K562 treated with DMSO at 1 percent for 12 hours (cell line): Measurements from ENCODE around the gene EXOSC1. TPM values are rescaled to one million over a fixed set of nuclear protein-coding genes. Genes with fewer than 3 reads are reported as not detected.

Experiments
- total RNA-seq: library from RNA; unstranded; fragments of 300-600 nt; gene quantifications from 2 replicates; pipeline ENCODE4 v1.2.3, GENCODE V29; 2022; ENCODE audit not compliant: insufficient read depth

The EXOSC1 gene, protein sequence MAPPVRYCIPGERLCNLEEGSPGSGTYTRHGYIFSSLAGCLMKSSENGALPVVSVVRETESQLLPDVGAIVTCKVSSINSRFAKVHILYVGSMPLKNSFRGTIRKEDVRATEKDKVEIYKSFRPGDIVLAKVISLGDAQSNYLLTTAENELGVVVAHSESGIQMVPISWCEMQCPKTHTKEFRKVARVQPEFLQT
- total RNA-seq, result 65.4 and 74.3 TPM in 2 replicates

DNA sequence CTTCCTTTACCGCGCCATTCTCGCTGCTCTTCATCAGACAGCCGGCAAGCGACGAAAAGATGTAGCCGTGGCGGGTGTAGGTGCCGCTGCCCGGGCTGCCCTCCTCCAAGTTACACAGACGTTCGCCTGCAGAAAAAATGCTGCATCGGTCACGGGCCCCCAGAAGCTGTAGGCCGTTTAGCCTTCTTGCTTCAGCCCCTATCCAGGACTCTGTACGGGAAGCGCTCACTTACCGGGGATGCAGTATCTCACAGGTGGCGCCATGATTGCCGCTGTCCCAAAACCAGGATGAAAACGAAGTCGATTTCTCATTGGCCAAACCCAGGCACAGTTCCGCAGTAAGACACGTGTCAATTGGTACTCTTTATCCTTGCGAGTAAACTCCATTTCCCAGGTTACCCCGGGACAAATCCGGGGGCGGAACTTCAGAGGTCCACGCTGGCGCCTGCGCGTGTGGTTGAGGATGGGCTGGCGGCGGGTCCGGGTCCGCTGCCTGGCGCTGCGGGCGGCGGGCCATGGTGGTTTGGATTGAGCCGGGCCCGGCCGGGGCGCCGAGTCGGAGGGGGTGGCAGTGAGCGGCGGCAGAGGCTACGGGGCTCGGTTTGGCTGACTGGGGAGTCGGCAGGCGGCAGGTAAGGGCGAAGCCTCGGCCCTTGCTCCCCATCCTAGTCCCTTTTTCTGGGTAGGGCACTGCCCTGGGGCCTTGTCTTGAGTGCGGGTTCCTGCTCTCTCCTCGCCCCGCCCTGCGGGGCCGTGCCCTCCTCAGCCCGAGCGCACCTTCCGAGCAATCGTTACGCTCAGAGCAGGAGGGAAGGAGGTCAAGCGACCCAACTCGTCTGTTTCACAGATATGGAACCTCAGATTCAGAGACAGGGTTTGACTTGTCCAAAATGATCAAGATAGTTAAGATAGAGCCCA lies at the start of gene EXOSC1, which contains the start of gene ZDHHC16:
Gene EXOSC1 (minus strand): TSS at position 285 of the 918 bp plus-strand sequence. CDS start 21 bp downstream, at position 264.
Gene ZDHHC16 (plus strand): TSS at position 454 of the 918 bp plus-strand sequence. CDS start 5,501 bp downstream, outside the sequence.

DNA sequence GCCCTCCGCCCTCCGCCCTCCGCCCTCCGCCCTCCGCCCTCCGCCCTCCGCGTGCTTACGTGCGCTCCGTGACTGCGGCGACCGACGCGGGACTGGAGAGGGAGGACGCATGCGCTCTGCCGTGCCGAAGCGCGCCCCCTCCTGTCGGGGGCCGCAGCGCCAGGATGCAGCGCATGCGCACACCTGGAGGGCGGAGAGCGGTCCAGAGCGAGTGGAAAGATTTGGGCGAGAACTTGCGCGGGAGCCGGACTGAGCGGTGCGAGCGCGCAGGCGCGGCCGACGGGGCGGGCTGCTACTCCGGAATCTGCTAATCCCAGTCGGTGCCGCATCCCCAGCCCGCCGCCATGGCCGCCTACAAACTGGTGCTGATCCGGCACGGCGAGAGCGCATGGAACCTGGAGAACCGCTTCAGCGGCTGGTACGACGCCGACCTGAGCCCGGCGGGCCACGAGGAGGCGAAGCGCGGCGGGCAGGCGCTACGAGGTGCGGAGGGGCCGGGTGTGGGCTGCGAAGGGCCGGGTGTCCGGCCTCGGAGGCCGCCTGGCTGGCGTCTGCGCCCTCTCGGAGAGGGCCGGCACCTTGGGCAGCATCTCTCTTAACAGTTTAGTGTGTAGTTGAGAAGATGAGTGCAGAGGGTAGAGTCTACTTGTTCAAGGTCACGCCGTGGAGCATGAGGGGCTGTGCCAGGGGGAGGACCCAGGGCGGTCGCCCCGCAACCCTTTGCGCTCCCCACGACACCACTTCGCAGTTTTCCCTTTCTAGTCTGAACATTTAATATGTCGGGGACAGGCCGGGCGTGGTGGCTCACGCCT lies 19.6 kb downstream of the EXOSC1 start, which contains the start of gene PGAM1:
Gene PGAM1 (plus strand): TSS at position 228 of the 812 bp plus-strand sequence. CDS start 117 bp downstream, at position 345.

DNA sequence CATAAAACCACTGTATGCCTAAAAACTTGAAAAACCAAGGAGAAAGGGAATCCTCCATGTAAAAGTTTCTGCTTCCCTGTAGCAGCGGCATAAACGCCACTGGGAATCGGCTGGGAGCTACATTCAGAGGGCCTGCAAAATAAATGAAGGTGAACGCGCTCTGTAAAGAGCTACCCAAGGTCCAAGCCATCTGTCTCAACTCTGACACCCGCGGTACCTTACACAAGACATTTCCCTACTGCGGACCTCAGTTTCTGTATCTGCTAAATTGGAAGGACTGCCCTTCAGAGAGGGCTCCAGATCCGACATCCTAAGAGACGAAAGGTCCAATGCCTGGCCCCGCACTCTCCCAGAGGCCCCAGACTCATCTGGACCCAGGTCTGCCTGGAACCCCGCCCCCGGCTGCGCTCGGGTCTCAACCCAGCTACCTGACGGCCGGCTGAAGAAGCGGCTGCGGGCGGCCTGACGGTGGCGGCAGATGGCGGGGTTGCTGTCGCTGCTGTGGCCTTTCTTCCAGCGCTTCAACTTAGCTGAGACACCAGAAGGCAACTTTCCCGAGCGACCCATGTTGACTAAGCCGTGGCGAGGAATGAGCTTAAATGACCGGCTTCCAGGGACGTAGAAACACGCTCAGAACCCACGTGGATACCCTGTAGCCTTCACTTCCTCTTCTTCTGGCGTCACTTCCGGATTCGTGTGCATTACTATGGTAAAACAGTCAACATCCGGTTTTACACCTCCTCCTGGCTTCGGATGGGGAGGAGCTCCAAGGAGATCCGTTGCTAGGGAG lies 44.9 kb downstream of the EXOSC1 start, which contains the start of gene RRP12:
Gene RRP12 (minus strand): TSS at position 676 of the 790 bp plus-strand sequence. CDS start 109 bp downstream, at position 567.

Other genes with a start within 250 kb of the EXOSC1 start
- 10.7 and 22.6 TPM in 2 replicates for gene ARHGAP19, start 153.4 kb downstream of the EXOSC1 start, total RNA-seq
- gene FRAT1, start 126.7 kb downstream of the EXOSC1 start, total RNA-seq, result 4.0 TPM in 2 replicates
- gene FRAT2, start 111.3 kb downstream of the EXOSC1 start, total RNA-seq, result 23.1 and 23.6 TPM in 2 replicates
- gene RRP12, start 44.7 kb downstream of the EXOSC1 start, total RNA-seq, result 6.5 and 7.9 TPM in 2 replicates
- gene PGAM1, start 19.8 kb downstream of the EXOSC1 start, total RNA-seq, result 157 and 193 TPM in 2 replicates
- gene ZDHHC16, start 169 bp upstream of the EXOSC1 start, total RNA-seq, result 18.7 and 21.7 TPM in 2 replicates
- 33.3 and 44.5 TPM in 2 replicates for gene MMS19, start 52.4 kb upstream of the EXOSC1 start, total RNA-seq
- 5.4 and 5.7 TPM in 2 replicates for gene UBTD1, start 52.9 kb upstream of the EXOSC1 start, total RNA-seq
- not detected in 2 replicates for gene ANKRD2, start 126.8 kb upstream of the EXOSC1 start, total RNA-seq
- gene HOGA1, start 138.4 kb upstream of the EXOSC1 start, total RNA-seq, result not detected in 2 replicates
- not detected in 2 replicates for gene C10orf62, start 143.7 kb upstream of the EXOSC1 start, total RNA-seq
- 10.3 and 16.5 TPM in 2 replicates for gene MORN4, start 187.5 kb upstream of the EXOSC1 start, total RNA-seq
- 15.9 and 31.6 TPM in 2 replicates for gene PI4K2A, start 194.7 kb upstream of the EXOSC1 start, total RNA-seq
- gene AVPI1, start 241.2 kb upstream of the EXOSC1 start, total RNA-seq, result 11.7 and 12.8 TPM in 2 replicates